HepG2 (cell line): ENCODE data around the gene RNASE12. TPM values are rescaled to one million over a fixed set of nuclear protein-coding genes. Genes with fewer than 3 reads are reported as not detected.

ENCODE experiments used
- HOXA5 ChIP-seq: sonication (generic); formaldehyde crosslinking; IDR thresholded peaks from 2 replicates; pipeline ENCODE4 v1.4.0; 2020; ENCODE audit warnings: missing genetic modification reagents
- KDM5B ChIP-seq: sonication (generic); formaldehyde crosslinking; IDR thresholded peaks from 2 replicates; pipeline ENCODE4 v1.4.0; 2020; ENCODE audit warnings: missing genetic modification reagents, mild to moderate bottlenecking, borderline replicate concordance
- MEIS2 ChIP-seq: sonication (generic); formaldehyde crosslinking; IDR thresholded peaks from 2 replicates; pipeline ENCODE4 v1.9.0; 2021; ENCODE audit warnings: mild to moderate bottlenecking, missing genetic modification reagents
- NFYB ChIP-seq: sonication (generic); formaldehyde crosslinking; IDR thresholded peaks from 2 replicates; pipeline ENCODE4 v1.4.0; 2020; ENCODE audit warnings: missing genetic modification reagents
- PAF1 ChIP-seq: IDR thresholded peaks from 2 replicates; pipeline ENCODE4 v1.6.1; 2016; ENCODE audit warnings: missing genetic modification reagents, missing compliant biosample characterization
- PPARG ChIP-seq: conservative IDR thresholded peaks from 2 replicates; pipeline ENCODE4 v1.6.1; 2016; ENCODE audit warnings: missing biosample characterization, missing genetic modification reagents
- PRPF4 ChIP-seq: fragments of 200-400 bp; formaldehyde crosslinking; IDR thresholded peaks from 2 replicates; pipeline ENCODE4 v1.6.1; 2016; ENCODE audit warnings: low read length, low read depth; ENCODE audit not compliant: poor library complexity, severe bottlenecking
- TEAD2 ChIP-seq: sonication (generic); formaldehyde crosslinking; IDR thresholded peaks from 2 replicates; pipeline ENCODE4 v1.9.0; 2021; ENCODE audit warnings: missing genetic modification reagents
- ZNF549 ChIP-seq: sonication (generic); formaldehyde crosslinking; IDR thresholded peaks from 2 replicates; pipeline ENCODE4 v1.5.0; 2020; ENCODE audit warnings: missing genetic modification reagents
- ZNF646 ChIP-seq: sonication (generic); formaldehyde crosslinking; IDR thresholded peaks from 2 replicates; pipeline ENCODE4 v1.9.0; 2021; ENCODE audit warnings: mild to moderate bottlenecking, missing genetic modification reagents
- polyA plus RNA-seq, 8 experiments: library from polyadenylated mRNA; depleted of rRNA in 3 of 8; stranded (reverse) in 7 of 8; unstranded in 1 of 8; fragments of >200 nt; fragmentation: Illumina TruSeq in 4 of 8; extraction: Trizol in 4 of 8; gene quantifications; 2 replicates each; pipeline versions ENCODE4 v1.2.1 to v1.2.3, GENCODE V29; 2011 to 2016; ENCODE audit warnings: low read depth in 4 of 8, missing spikeins in 1 of 8, mixed read lengths in 1 of 8; ENCODE audit not compliant: insufficient read depth in 1 of 8
- total RNA-seq, 5 experiments: library from RNA; depleted of rRNA; stranded (reverse); fragments of >200 nt; fragmentation: Illumina TruSeq; extraction: Trizol; gene quantifications; 2 replicates each; pipeline ENCODE4 v1.2.3, GENCODE V29; 2016; ENCODE audit warnings: low read depth in 1 of 5
- TF ChIP-seq, protein P1 (sequence below): sonication (generic); formaldehyde crosslinking; IDR thresholded peaks from 2 replicates; pipeline ENCODE4 v1.4.0; 2020; ENCODE audit warnings: missing genetic modification reagents, mild to moderate bottlenecking, borderline replicate concordance
- TF ChIP-seq, protein P2 (sequence below): sonication (generic); formaldehyde crosslinking; IDR thresholded peaks from 2 replicates; pipeline ENCODE4 v1.5.0; 2020; ENCODE audit warnings: missing genetic modification reagents
- TF ChIP-seq, protein P3 (sequence below): sonication (generic); formaldehyde crosslinking; IDR thresholded peaks from 2 replicates; pipeline ENCODE4 v1.4.0; 2020; ENCODE audit warnings: mild to moderate bottlenecking, missing genetic modification reagents
- TF ChIP-seq, protein P4 (sequence below): sonication (generic); formaldehyde crosslinking; IDR thresholded peaks from 2 replicates; pipeline ENCODE4 v1.9.0; 2021; ENCODE audit warnings: missing genetic modification reagents, mild to moderate bottlenecking, borderline replicate concordance

The RNASE12 gene
- total and polyA plus RNA-seq, 2 of the 13 experiments (the other 11 are each of a cell fraction or from before 2014, with no cell fraction given) = not detected

GRCh38 chr14:20613094-20614037, 22.2 kb upstream of the RNASE12 start (continued):
- TF ChIP-seq ZNF549 (CRISPR knock-in tag) (0 out of 2 replicates have a peak, but pooled peaks have one; percentile 26), KDM5B (peak; percentile 82; the same call in 1 of the 2 replicates), MEIS2 (CRISPR knock-in tag) (peak; percentile 89), TEAD2 (peak; percentile 87), PPARG (CRISPR knock-in tag) (peak; percentile 66; the same call in 1 of the 2 replicates), NFYB (CRISPR knock-in tag) (peak; percentile 23; the same call in 1 of the 2 replicates), HOXA5 (peak; percentile 33; the same call in 1 of the 2 replicates), ZNF646 (no peak), PRPF4 (peak; percentile 69), PAF1 (CRISPR knock-in tag) (no peak)
- TF ChIP-seq, protein P1, sequence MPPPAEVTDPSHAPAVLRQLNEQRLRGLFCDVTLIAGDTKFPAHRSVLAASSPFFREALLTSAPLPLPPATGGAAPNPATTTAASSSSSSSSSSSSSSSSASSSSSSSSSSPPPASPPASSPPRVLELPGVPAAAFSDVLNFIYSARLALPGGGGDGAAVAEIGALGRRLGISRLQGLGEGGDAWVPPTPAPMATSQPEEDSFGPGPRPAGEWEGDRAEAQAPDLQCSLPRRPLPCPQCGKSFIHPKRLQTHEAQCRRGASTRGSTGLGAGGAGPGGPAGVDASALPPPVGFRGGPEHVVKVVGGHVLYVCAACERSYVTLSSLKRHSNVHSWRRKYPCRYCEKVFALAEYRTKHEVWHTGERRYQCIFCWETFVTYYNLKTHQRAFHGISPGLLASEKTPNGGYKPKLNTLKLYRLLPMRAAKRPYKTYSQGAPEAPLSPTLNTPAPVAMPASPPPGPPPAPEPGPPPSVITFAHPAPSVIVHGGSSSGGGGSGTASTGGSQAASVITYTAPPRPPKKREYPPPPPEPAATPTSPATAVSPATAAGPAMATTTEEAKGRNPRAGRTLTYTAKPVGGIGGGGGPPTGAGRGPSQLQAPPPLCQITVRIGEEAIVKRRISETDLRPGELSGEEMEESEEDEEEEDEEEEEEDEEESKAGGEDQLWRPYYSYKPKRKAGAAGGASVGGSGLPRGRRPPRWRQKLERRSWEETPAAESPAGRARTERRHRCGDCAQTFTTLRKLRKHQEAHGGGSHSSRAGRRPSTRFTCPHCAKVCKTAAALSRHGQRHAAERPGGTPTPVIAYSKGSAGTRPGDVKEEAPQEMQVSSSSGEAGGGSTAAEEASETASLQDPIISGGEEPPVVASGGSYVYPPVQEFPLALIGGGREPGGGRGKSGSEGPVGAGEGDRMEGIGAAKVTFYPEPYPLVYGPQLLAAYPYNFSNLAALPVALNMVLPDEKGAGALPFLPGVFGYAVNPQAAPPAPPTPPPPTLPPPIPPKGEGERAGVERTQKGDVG (CRISPR knock-in tag) = no peak; the same call in 1 of the 2 replicates
- TF ChIP-seq, protein P2, sequence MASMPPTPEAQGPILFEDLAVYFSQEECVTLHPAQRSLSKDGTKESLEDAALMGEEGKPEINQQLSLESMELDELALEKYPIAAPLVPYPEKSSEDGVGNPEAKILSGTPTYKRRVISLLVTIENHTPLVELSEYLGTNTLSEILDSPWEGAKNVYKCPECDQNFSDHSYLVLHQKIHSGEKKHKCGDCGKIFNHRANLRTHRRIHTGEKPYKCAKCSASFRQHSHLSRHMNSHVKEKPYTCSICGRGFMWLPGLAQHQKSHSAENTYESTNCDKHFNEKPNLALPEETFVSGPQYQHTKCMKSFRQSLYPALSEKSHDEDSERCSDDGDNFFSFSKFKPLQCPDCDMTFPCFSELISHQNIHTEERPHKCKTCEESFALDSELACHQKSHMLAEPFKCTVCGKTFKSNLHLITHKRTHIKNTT (CRISPR knock-in tag) = 0 out of 2 replicates have a peak, but pooled peaks have one; percentile 77
- TF ChIP-seq, protein P3, sequence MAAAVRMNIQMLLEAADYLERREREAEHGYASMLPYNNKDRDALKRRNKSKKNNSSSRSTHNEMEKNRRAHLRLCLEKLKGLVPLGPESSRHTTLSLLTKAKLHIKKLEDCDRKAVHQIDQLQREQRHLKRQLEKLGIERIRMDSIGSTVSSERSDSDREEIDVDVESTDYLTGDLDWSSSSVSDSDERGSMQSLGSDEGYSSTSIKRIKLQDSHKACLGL (CRISPR knock-in tag) = no peak
- TF ChIP-seq, protein P4, sequence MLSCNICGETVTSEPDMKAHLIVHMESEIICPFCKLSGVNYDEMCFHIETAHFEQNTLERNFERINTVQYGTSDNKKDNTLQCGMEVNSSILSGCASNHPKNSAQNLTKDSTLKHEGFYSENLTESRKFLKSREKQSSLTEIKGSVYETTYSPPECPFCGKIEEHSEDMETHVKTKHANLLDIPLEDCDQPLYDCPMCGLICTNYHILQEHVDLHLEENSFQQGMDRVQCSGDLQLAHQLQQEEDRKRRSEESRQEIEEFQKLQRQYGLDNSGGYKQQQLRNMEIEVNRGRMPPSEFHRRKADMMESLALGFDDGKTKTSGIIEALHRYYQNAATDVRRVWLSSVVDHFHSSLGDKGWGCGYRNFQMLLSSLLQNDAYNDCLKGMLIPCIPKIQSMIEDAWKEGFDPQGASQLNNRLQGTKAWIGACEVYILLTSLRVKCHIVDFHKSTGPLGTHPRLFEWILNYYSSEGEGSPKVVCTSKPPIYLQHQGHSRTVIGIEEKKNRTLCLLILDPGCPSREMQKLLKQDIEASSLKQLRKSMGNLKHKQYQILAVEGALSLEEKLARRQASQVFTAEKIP (CRISPR knock-in tag) = no peak
